Calu3 (cell line): Measurements from ENCODE around the gene PSMA2. TPM values are rescaled to one million over a fixed set of nuclear protein-coding genes. Genes with fewer than 3 reads are reported as not detected.
A peak's percentile ranks its signal among the peaks of the same experiment; 100 is the strongest.

ENCODE experiments used
- BruUV-seq: library from RNA; stranded (reverse); fragments of 400-500 nt; replicated peaks from 2 replicates; lab custom pipeline; 2021; lab: Mats Ljungman, UMichigan
- CTCF ChIA-PET: fragments of 300-600 bp; sonication (Branson Sonifier 250); formaldehyde crosslinking; loops from one replicate; lab custom pipeline; 2022; ENCODE audit warnings: antibody characterized with exemption; lab: Charles Lee
- DNase-seq: peaks from one replicate; pipeline ENCODE4 v3.0.0; 2022
- H3K27ac Mint-ChIP-seq: one replicate; pipeline ENCODE4 v1.8.0; 2022; ENCODE audit warnings: mixed read lengths; ENCODE audit not compliant: unreplicated experiment
- H3K27me3 Mint-ChIP-seq: one replicate; pipeline ENCODE4 v1.8.0; 2022; ENCODE audit warnings: mixed read lengths; ENCODE audit not compliant: unreplicated experiment
- H3K36me3 Mint-ChIP-seq: one replicate; pipeline ENCODE4 v1.8.0; 2022; ENCODE audit warnings: mild to moderate bottlenecking, moderate library complexity, mixed read lengths; ENCODE audit not compliant: insufficient read depth, unreplicated experiment
- H3K4me1 Mint-ChIP-seq: one replicate; pipeline ENCODE4 v1.8.0; 2022; ENCODE audit warnings: mild to moderate bottlenecking, low read depth, mixed read lengths; ENCODE audit not compliant: unreplicated experiment
- H3K4me3 Mint-ChIP-seq: one replicate; pipeline ENCODE4 v1.8.0; 2022; ENCODE audit warnings: mild to moderate bottlenecking, low read depth, moderate library complexity, mixed read lengths; ENCODE audit not compliant: unreplicated experiment
- H3K9me3 Mint-ChIP-seq: one replicate; pipeline ENCODE4 v1.8.0; 2022; ENCODE audit warnings: low read depth, mixed read lengths; ENCODE audit not compliant: unreplicated experiment
- intact Hi-C: fragments of 100-400 bp; cut with micrococcal nuclease; formaldehyde crosslinking; loops from one replicate; pipeline ENCODE4 v1.10.0; 2022; ENCODE audit not compliant: unreplicated experiment
- total RNA-seq: library from RNA; stranded (reverse); gene quantifications from 2 replicates; pipeline ENCODE4 v1.2.3, GENCODE V29; 2022
- TF ChIP-seq, protein P1 (sequence below): fragments of 200-600 bp; IDR thresholded peaks from one replicate; pipeline ENCODE4 v1.8.0; 2022; ENCODE audit warnings: antibody characterized with exemption; ENCODE audit not compliant: unreplicated experiment

The PSMA2 gene
- total RNA-seq, 1 experiment from 2014 or later = 208 TPM

DNA sequence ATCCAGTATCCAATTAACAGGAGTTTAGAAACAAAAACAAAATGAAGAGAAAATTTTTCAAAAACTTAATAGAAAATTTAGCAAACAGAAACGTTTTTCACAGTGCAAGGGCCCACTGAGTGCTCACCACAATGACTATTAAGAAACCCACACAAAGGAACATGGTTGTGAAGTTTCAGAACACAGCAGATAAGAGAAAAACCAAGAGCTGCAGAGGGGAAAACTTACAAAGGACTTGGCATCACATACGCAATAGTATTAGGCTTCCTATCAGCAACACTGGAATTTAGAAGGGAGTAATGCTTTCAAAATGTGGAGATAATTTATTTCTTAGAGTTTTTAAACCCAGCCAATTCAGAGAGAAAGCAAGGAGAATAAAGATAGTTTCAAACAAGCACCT is 18.4 kb downstream of the PSMA2 start:
- TF ChIP-seq, protein P1, sequence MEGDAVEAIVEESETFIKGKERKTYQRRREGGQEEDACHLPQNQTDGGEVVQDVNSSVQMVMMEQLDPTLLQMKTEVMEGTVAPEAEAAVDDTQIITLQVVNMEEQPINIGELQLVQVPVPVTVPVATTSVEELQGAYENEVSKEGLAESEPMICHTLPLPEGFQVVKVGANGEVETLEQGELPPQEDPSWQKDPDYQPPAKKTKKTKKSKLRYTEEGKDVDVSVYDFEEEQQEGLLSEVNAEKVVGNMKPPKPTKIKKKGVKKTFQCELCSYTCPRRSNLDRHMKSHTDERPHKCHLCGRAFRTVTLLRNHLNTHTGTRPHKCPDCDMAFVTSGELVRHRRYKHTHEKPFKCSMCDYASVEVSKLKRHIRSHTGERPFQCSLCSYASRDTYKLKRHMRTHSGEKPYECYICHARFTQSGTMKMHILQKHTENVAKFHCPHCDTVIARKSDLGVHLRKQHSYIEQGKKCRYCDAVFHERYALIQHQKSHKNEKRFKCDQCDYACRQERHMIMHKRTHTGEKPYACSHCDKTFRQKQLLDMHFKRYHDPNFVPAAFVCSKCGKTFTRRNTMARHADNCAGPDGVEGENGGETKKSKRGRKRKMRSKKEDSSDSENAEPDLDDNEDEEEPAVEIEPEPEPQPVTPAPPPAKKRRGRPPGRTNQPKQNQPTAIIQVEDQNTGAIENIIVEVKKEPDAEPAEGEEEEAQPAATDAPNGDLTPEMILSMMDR = no peak
- BruUV-seq = no TSS peak
- no peak for DNase-seq
- CTCF ChIA-PET = no interaction called here
- Mint-ChIP-seq H3K4me1 (peaks cover 39% of the 10 kb centered on the region), H3K27ac (no peak overlapping the region), H3K9me3 (no peaks in the 10 kb centered on the region), H3K27me3 (no peaks in the 10 kb centered on the region), H3K36me3 (peaks cover 68% of the 10 kb centered on the region), H3K4me3 (no peak overlapping the region)
- intact Hi-C loops = no loop called here

DNA sequence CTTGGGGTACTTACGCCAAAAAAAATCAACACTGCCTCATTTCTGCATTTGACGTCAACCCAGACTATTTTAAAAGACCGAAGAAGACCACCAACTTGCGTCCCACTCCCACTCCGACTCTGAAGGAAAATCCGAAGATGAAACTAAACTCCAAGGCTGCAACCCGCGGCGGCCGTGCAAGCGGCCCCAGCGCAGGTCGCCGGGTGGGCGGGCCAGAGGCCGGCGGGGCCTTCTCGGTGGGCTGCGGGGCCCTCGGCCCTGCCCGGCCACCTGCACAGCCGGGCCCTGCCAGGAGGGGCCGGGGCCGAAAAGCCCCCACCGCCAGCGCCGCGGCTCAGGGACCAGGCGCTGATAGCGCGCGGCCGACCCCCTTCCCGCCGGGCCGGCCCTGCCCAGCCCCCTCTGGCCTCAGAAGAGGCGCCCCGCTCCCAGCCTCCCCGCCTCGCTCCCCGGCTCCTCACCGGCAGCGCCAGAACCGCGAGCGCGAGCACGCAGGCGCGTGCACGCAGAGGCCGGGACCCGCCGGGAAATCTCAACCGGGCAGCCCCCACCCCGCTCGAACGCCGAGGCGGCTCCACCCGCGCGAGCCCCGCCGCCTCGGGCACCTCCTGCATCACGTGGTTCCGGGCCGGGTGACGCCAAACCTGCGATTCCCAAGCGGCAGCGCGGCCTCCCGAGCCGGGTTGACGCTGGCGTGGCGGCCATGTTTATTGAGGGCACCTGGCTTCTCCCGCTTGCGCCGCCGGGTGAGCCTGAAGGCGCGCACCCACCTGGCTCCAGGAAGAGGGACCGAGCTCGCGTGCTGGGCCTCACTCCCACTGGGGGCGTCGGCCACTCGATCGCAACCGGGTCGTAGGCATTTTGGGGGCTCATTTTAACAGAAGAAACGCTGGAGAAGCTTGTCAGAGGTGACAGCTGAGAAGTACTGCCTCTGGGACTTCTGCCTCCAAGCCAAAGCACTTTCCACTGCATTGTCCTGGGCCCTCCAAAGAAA is 20.2 kb downstream of the PSMA2 start, which contains the start of gene C7orf25:
Gene C7orf25 (minus strand): TSS at position 617 of the 994 bp plus-strand sequence. CDS start 1,170 bp downstream, outside the sequence.
- DNase-seq = peak; percentile 99
- Mint-ChIP-seq H3K4me3 (peak within 1 kb of the TSS; percentile 85), H3K36me3 (peaks cover 61% of the 10 kb centered on the region), H3K9me3 (no peaks in the 10 kb centered on the region), H3K27me3 (no peaks in the 10 kb centered on the region), H3K27ac (peak within 1 kb of the TSS; percentile 68), H3K4me1 (peaks cover 55% of the 10 kb centered on the region)
- BruUV-seq = no TSS peak
- CTCF ChIA-PET = interaction anchor here (0.5 to 1.4 kb wide), 6 partner anchors 21 to 1719 kb away, joined by 3 to 8 read pairs (median 4); partner anchors contain the start of genes MRPL32 and PSMA2
- TF ChIP-seq, protein P1 = no peak
- intact Hi-C loops = no loop called here

DNA sequence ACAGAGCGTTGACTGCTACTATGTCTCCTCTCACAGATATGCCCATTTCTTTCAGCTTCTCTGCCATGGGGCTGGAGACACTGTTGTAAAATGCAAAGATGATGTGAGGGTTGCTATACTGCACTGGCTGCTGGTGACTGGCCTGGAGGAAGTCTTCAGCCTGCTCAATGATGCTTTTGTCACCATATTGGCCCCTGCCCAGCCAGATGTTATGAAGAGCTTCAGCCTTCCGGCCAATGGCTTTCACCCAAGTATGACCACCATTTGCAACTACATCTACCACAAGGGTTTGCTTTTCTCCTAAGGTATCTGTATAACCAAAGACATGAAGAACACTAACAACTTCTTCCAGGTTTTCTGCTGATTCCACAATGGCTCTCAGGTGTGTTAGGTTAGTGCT is 21.7 kb downstream of the PSMA2 start:
- CTCF ChIA-PET = interaction anchor here (0.6 to 1.0 kb wide), 2 partner anchors 23 to 875 kb away, joined by 3 to 8 read pairs; no protein-coding TSS in a partner anchor
- Mint-ChIP-seq H3K27me3 (no peaks in the 10 kb centered on the region), H3K9me3 (no peaks in the 10 kb centered on the region), H3K36me3 (peaks cover 46% of the 10 kb centered on the region), H3K27ac (peak overlapping the region; percentile 34), H3K4me1 (peaks cover 55% of the 10 kb centered on the region), H3K4me3 (peak overlapping the region; percentile 85)
- BruUV-seq = TSS peak; percentile 29
- intact Hi-C loops = no loop called here
- no peak for DNase-seq
- TF ChIP-seq, protein P1 = no peak

DNA sequence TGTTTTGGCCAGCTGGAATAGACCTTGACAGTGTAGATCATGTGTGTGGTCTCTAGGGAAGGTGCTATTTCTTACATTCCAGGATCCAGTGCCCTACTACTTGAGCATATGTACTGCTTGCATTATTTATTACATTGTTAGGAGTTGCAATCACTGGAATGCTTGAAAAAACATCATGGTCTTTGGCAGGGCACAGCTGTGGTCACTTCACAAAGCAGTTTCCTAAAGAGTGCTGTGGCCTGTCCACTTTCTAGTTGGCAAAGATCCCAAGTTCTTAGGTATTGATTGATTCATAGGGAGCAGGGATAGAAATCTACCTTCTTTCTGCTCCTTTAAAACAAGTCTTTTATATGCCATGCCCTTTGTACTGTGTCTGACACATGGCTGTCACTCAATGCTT is 24.7 kb downstream of the PSMA2 start:
- H3K27me3 Mint-ChIP-seq = no peaks in the 10 kb centered on the region
- BruUV-seq = no TSS peak
- TF ChIP-seq, protein P1 = no peak
- no peaks in the 10 kb centered on the region for H3K9me3 Mint-ChIP-seq
- CTCF ChIA-PET = interaction anchor here (0.5 to 1.1 kb wide), 3 partner anchors 12 to 900 kb away, joined by 3 to 6 read pairs (median 4); partner anchors contain the start of genes MRPL32 and PSMA2
- H3K4me3 Mint-ChIP-seq = no peak overlapping the region
- peaks cover 24% of the 10 kb centered on the region for H3K36me3 Mint-ChIP-seq
- H3K4me1 Mint-ChIP-seq = peaks cover 37% of the 10 kb centered on the region
- no peak for DNase-seq
- H3K27ac Mint-ChIP-seq = no peak overlapping the region
- intact Hi-C loops = no loop called here
